ENCODE data around the gene MVP.
"Not testable (repeated sequence)": the region's sequence is repeated elsewhere in the genome, so short reads cannot be mapped to it uniquely, and the experiment has no call there.

MVP gene

DNA sequence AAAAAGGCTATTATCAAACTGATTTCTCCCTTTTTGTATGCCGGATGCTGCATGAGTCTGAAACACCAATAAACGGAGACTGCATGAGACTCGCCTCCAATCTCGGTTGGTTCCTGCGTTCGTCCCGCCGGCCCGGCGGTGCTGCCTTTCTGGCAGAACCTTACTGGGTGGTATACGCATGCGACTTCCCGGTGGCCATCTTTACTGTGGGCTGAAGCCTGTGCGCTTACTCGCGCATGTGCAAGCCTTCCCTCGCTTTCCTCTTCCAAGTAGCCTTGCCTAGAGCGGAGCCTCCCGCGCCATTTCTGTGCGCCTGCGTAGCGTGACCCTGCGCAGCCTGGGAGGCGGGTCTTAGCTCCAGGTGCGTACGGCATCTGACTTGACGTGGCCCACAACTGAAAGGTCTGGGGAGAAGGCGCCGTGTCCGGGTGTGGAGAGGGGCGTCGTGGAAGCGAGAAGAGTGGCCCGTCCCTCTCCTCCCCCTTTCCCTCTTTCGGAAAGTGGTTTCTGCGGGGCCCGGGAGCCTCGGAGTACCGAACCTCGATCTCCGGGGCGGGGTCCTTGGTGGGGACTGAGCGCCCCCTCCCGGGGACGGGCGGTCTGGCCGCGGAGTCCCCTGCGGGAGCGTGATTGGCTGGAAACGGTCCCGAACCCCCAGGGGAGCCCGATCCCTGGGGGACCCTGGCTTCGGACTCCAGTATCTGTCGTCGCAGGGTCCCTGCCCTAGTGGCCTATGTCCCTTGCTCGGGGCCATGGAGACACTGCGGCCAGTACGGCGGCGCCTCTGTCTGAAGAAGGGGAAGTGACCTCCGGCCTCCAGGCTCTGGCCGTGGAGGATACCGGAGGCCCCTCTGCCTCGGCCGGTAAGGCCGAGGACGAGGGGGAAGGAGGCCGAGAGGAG, 4.2 kb upstream of the MVP start, which contains the start of gene PAGR1:
TSS of gene PAGR1 (plus strand) at position 360 of the 901 bp plus-strand sequence. CDS start at position 734, 374 bp downstream.
- DNase-seq: peak; percentile 99

DNA sequence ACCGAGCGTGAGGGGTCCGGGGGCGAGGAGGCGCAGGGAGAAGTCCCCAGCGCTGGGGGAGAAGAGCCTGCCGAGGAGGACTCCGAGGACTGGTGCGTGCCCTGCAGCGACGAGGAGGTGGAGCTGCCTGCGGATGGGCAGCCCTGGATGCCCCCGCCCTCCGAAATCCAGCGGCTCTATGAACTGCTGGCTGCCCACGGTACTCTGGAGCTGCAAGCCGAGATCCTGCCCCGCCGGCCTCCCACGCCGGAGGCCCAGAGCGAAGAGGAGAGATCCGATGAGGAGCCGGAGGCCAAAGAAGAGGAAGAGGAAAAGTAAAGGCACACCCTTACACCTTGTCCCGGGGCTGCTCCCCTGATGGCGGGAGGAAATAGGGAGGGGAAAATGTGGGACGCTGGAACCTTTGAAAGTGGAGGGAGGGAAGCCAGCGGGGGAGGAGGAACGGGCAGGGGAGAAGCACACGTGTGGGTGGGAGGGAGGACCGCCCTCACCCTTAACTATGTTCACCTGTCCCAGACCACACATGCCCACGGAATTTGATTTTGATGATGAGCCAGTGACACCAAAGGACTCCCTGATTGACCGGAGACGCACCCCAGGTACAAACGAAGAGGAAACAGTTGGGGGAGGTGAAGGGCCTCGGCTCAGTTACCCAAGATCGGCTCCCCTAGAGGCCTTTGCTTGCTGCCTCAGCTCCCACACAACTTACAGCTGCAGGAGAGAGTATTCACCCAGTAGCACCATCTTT, 3.4 kb upstream of the MVP start:
- DNase-seq: peak; percentile 12

DNA sequence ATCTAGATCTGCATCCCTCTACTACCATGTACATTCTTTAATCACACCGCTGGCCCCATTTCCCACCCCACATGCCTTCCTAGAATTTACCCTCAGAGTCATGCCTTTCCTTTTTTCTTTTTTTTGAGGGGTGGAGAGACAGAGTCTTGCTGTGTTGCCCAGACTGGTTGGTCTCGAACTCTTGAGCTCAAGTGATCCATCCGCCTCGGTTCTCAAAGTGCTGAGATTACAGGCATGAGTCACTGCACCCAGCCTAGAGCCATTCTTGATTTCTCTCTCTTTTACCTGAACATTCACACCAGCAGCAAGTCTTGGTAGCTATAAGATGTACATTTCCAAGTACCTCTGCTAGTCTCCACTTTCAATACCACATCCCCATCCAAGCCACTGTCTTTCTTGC, 2.2 kb upstream of the MVP start:
- no peak for DNase-seq

DNA sequence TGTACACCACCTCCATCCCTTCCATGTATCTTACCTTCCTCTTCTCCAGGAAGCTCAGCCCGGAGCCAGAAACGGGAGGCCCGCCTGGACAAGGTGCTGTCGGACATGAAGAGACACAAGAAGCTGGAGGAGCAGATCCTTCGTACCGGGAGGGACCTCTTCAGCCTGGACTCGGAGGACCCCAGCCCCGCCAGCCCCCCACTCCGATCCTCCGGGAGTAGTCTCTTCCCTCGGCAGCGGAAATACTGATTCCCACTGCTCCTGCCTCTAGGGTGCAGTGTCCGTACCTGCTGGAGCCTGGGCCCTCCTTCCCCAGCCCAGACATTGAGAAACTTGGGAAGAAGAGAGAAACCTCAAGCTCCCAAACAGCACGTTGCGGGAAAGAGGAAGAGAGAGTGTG, 756 bp upstream of the MVP start:
- no peak for DNase-seq

DNA sequence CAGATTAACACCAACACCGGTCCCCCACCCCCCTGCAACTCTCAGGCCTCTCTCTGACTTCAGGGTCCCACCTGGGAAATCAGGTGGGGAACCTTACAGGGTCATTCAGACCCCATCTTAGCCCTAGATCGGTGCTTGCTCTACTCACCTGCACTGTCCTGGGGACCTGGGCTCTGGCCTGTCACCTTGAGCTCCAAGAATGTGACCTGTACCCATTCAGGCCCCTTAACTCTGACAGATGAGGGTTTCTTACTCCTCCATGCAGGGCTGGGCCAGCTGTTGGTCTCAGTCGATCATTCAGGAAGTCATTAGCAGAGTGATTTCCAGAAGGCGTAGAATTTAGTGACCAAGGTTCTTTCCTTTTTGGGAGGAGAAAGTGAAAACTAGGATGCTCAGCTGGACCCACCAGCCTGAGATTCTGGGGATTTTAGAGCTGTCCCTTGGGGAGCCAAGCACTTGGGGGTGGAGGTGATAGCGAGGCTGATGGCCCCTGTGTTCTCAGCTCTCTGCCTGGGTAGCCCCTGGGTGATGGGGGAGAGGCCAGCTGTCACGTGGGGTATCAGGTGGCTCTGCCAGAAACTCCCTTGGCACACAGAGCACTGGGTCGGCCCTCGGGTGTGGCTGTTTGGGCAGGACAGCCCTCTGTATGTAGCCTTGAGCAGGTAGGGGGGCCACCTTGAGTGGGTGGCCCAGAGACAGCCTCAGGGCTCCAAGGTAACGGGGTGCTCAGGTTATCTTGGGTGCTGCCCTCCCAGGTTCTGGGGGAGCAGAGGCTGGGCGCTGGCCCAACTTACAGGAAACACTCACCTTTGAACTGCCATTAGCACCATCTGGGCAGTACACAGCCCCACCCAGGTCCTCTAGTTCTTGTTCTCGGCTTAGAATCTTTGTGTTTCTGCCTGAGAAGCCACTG, 724 bp downstream of the MVP start:
- DNase-seq: peak; percentile 5

DNA sequence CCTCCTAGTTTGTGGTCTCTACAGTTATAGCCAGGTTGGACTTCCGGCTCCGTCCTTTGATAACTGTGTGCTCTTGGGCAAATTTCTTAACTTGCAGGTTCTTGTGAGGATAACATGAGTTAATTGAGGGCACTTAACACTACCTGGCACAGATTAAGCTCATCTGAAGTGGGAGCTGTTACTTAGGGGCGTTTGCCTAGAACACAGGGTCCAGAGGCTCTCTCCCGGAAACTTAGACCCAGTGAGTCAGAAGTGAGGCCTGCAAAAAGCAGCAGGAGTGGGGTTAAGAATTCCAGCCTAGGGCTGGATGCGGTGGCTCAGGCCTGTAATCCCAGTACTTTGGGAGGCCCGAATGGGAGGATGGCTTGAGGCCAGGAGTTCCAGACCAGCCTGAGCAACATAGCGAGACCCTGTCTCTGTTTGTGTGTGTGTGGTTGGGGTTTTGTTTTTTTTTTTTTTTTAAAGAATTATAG, 1.4 kb downstream of the MVP start:
- DNase-seq: peak; percentile 37

DNA sequence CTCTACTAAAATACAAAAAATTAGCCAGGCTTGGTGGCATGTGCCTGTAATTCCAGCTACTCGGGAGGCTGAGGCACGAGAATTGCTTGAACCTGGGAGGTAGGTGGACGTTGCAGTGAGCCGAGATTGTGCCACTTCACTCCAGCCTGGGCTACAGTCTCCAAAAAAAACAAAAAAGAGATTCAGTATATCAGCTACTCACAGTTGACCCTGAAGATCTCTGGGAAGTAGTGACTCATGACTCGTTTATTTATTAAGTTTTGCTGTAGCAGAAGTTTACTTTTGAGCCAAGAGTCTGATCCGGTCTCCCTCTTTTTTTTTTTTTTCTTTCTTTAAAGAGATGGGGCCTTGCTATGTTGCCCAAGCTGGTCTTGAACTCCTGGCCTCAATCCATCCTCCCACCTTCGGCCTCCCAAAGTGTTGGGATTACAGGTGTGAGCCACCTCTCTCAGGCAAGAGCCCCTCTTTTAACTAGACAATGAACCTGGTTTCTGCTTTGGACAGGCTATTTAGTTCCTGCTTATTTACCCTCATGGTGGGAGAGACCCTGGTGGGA, 4.4 kb downstream of the MVP start:
- no peak for DNase-seq

DNA sequence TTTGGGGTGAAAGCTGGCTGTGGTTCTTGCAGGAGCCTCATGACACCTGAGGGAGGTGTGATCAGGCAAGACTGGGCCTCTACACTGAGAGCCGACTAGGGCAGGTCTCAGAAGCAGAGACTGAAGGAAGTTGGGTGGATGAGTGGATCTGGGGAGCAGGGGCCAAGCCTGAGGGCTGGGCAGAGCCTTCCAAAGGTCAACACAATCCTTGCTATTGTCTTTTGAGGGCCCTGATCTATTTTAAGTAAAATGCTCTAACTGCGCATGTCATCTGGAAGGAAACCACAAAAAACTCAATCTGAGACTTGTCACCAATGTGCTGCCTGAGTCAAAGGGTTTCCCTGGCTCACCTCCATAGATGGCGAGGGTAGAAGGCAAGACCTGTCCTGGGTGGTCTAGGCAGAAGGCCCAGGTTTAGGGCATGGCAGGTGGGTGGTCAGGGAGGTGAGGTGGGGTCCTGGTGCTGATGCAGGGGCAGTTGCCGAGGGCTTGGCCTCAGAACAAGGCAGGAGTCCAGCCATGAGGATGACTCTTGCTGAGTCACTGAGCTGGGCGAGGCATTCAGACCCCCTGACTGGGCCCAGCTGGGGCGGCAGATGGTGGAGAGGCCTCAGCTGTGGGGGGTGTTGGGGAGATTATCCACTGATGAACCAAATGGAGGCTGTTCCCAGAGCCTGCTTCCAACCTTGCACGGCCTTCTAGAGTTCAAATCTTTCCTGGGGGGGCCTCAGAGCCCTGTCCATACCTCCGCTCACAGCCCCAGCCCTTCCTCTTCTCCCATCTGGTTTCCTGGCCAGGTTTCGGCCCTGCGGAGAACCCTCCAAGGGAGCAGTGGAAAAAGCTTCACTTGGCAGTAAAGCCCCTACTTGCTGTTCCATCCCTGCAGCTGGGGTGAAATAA, 5.1 kb downstream of the MVP start:
- no peak for DNase-seq

DNA sequence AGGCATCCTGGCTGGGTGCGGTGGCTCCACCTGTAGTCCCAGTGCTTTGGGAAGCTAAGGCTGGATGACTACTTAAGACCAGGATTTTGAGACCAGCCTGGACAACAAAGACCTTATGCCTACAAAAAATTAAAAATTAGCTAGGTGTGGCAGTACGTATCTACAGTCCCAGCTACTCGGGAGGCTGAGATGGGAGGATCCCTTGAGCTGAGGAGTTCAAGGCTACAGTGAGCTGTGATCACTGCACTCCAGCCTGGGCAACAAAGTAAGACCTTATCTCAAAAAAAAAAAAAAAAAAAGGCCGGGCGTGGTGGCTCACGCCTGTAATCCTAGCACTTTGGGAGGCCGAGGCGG, 6.1 kb downstream of the MVP start:
- no peak for DNase-seq

DNA sequence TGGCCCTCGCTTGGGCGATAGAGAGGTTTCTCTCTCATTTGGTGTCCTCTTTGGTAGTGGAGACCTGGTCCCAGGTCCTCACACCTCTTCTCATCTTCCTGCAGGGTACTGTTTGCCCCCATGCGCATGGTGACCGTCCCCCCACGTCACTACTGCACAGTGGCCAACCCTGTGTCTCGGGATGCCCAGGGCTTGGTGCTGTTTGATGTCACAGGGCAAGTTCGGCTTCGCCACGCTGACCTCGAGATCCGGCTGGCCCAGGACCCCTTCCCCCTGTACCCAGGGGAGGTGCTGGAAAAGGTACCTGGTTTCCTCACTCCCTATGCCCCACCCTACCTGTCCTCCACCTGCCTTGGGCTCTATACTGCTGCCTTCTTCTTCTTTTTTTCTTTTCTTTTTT, 10.5 kb downstream of the MVP start:
- no peak for DNase-seq

DNA sequence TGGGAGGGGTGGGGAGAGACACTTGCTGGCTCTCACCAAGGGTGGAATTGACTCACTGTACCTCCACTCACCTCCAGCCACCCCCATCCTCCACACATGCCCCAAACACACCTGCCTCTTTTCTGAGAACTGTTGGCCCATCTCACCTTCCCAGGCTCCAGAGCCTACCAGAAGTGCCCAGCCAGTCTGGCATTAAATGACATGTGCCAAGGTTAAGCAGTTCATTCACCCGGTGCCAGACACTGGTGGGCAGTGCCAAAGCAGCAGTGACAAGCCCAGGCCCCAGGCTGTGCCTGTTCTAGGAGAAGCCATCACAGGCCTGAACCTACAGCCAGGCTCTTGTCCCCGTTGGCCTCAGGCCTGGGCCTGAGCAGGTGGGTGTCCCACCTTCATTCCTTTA, 11.2 kb downstream of the MVP start:
- no peak for DNase-seq

DNA sequence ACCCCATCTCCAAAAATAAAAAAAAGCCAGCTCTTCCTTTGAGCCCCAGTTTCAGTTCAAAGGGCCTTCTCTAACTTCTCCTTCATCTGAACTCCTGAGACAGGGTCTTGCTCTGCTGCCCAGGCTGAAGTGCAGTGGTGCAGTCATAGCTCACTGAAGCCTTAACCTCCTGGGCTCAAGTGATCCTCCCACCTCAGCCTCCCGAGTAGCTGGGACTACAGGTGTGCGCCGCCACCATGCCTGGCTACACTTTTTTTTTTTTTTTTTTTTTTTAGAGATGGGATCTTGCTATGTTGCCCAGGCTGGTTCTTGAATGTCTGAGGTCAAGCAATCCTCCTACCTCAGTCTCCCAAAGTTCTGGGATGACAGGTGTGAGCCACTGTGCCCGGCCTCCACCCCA, 13.0 kb downstream of the MVP start:
- not testable (repeated sequence) for DNase-seq

DNA sequence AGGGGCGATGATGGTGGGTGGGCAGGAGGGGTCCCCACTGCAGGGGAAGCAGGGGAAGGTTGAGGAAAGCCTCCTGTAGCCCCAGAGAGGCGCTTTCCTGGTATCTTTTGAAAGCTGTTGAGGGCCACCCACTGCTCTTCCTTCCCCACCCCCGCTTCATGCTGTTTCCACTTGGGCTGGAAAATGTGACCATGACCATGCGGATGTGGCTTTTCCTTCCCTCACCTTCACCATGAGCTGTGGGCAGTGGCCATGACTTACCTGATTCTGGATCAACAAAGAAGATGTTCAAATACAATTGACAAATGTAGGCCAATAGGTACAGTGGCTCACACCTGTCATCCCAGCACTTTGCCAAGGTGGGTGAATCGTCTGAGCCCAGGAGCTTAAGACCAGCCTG, 13.8 kb downstream of the MVP start:
- no peak for DNase-seq

DNA sequence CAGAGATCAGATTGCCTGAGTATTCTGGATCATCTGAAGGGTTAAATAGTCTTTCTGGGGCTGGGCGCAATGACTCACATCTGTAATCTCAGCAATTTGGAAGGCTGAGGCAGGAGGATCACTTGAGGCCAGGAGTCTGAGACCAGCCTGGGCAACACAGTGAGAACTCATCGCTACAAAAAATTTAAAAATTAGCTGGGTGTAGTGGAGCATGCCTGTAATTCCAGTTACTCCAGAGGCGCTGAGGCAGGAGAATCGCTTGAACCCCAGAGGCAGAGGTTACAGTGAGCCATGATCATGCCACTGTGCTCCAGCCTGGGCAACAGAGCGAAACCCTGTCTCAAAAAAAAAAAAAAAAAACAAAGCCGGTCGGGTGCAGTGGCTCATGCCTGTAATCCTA, 15.7 kb downstream of the MVP start:
- DNase-seq: no peak

DNA sequence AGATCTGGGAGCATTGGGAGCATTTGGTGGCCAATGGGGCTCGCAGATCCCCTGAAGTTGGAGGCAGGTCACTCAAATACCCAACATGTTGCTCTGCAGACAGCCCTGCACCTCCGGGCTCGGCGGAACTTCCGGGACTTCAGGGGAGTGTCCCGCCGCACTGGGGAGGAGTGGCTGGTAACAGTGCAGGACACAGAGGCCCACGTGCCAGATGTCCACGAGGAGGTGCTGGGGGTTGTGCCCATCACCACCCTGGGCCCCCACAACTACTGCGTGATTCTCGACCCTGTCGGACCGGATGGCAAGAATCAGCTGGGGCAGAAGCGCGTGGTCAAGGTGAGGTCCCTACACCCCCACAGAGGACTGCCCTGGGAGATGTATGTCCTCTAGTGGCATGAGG, 16.4 kb downstream of the MVP start:
- no peak for DNase-seq

DNA sequence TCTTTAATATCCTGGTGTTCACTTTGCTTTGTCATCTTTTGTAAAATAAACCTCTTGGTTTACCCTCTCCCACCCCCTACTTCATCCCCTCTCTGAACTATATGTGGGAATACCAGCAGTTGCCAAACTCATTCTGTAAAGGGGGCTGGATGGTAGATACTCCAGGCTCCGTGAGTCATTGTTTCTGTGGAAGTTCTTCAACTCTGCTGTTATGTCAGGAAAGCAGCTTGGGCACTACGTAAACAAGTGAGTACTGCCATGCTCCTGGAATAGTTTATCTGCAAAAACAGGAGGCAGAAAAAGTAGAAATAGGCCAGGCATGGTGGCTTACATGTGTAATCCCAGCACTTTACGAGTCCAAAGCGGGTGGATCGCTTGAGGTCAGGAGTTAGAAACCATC, 17.6 kb downstream of the MVP start:
- DNase-seq: no peak

DNA sequence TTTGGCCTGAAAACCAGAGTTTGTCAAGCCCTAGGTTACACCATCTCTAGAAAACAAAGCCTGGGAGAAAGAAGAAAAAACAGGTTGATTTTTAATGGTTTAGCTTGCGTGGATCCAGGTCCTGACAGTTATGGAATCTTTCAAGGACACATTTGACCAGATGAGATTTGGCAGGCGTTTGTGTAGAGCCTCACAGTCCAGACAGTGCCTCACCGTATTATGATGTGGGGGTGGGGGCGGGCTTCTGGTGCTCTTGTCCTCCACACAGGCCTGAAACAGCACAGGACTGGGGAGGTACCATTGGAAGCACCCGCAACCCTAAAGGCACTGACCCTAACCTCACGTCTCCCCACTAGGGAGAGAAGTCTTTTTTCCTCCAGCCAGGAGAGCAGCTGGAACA, 19.6 kb downstream of the MVP start:
- DNase-seq: no peak

DNA sequence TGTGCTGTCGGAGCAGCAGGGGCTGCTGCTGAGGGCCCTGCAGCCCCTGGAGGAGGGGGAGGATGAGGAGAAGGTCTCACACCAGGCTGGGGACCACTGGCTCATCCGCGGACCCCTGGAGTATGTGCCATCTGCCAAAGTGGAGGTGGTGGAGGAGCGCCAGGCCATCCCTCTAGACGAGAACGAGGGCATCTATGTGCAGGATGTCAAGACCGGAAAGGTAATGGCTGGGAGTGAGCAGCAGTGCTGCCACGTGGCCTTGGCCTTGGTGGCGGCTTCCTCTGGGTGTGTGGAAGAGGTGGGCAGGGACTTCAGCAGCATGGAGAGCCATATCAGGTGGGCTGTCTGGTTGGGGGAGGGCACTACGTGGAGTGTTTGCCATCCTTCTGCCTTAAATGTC, 20.0 kb downstream of the MVP start:
- no peak for DNase-seq

DNA sequence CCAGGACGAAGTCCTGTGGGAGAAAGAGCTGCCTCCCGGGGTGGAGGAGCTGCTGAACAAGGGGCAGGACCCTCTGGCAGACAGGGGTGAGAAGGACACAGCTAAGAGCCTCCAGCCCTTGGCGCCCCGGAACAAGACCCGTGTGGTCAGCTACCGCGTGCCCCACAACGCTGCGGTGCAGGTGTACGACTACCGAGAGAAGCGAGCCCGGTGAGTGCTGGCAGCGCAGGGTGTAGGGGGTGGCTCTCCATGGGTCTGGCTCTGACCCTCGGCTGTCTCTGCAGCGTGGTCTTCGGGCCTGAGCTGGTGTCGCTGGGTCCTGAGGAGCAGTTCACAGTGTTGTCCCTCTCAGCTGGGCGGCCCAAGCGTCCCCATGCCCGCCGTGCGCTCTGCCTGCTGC, 21.4 kb downstream of the MVP start:
- no peak for DNase-seq

DNA sequence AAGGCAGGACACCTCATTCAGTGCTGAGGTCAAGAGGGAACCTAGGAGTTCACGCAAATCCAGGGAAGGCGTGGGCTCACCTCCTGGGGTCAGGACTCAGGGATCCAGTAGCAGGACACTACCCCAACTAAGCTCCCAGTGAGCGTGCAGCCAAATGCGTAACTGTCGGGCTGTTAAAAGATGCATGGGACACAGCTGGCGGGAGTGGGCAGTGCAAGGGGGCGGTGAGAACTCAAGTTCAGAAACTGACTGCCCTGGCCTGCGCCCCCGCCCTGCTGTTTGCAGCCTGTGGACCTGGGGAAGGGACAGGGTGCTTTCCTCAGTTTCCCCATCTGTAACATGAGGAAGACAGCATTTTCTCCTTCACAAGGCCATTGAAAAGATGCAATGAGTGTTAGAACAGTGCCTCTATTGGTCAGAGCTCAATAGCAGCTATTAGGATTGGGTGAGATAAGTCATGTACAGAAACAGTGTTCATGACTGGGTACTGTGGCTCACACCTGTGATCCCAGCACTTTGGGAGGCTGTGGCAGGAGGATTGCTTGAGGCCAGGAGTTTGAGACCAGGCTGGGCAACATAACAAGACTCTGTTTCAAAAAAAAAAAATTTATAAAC, 22.6 kb downstream of the MVP start:
- DNase-seq: no peak

DNA sequence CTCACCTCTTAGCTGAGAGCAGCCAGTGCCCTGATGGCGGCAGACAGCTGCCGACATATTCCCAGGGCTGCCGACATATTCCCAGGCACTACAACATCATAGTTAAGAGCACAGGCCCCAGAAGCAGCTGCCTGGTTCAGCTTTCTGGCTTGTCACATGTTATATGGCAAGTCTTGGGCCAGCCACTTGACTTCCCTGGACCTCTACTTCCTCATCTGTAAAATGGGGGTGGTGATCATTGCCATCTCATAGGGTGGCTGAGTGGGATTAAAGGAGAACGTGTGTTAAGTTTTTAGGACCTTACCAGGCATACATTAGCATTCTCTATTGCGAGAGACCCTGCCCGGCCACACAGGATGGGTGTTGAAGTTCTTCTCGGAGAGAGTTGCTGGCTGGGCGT, 23.7 kb downstream of the MVP start:
- no peak for DNase-seq

Measured in DMS79 (cell line).